ENCODE results near the gene SYNE2. TPM values are rescaled to one million over a fixed set of nuclear protein-coding genes. Genes with fewer than 3 reads are reported as not detected.
"Not testable (repeated sequence)": the region's sequence is repeated elsewhere in the genome, so short reads cannot be mapped to it uniquely, and the experiment has no call there.

Gene SYNE2
- total RNA-seq, 1 donor from 2014 or later: 145 TPM

DNA sequence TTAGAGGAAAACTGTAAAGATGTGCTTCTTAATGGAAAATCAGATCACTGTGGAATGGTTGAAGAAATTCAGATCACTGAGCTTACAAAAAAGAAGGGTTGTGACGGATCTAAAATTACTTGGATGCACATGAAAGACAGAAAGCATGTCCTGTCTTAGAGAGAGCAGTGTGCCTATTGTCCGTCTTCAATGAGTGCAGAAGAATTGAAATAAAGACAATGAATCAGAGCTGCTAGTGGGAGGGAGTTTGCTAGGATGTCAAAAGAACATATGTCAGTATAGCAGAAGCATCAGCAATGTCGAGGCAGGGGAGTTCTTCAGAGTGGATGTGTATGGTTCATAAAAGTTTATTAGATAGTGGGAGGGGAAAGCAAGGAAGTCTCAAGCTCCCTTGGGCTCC lies 172.7 kb downstream of the SYNE2 start:
- no peaks in the 10 kb centered on the region for H3K4me1 ChIP-seq
- H3K27me3 ChIP-seq: no peaks in the 10 kb centered on the region
- no peaks in the 10 kb centered on the region for H3K9me3 ChIP-seq
- TF ChIP-seq, protein P1, sequence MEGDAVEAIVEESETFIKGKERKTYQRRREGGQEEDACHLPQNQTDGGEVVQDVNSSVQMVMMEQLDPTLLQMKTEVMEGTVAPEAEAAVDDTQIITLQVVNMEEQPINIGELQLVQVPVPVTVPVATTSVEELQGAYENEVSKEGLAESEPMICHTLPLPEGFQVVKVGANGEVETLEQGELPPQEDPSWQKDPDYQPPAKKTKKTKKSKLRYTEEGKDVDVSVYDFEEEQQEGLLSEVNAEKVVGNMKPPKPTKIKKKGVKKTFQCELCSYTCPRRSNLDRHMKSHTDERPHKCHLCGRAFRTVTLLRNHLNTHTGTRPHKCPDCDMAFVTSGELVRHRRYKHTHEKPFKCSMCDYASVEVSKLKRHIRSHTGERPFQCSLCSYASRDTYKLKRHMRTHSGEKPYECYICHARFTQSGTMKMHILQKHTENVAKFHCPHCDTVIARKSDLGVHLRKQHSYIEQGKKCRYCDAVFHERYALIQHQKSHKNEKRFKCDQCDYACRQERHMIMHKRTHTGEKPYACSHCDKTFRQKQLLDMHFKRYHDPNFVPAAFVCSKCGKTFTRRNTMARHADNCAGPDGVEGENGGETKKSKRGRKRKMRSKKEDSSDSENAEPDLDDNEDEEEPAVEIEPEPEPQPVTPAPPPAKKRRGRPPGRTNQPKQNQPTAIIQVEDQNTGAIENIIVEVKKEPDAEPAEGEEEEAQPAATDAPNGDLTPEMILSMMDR (IDR thresholded peaks at IDR 0.05): no peak
- TF ChIP-seq POLR2A (IDR thresholded peaks at IDR 0.05) (no peak), POLR2AphosphoS5 (IDR thresholded peaks at IDR 0.05; ENCODE audit: insufficient read depth in 1 of 2, low read depth in 1 of 2) (no peak)
- intact Hi-C loops (cut with DNase I): no loop called here
- H3K27ac ChIP-seq: no peak overlapping the region
- no peak for DNase-seq (ENCODE audit: extremely low spot score in 2 of 2)
- H3K36me3 ChIP-seq: peaks cover 0 to 53% of the 10 kb centered on the region in 2 donors
- no peak overlapping the region for H3K4me3 ChIP-seq

DNA sequence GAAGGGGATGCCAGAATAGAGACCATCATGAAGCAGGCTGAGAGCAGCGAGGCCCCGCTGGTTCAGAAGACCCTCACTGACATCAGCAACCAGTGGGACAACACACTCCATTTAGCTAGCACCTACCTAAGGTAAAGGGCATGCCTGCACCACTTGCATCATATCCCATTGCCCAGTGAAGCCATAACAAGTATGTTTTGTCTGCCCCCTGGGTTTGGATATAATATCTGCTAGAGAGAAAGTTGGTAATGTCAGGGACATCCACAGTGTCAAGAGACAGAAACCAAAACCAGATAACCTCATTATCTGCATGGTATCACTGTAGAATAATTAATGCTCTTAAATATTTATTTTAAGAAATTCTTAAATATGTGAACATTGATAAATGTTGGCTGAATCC lies 173.8 kb downstream of the SYNE2 start:
- Histone ChIP-seq H3K27ac (no peak overlapping the region), H3K27me3 (no peaks in the 10 kb centered on the region), H3K36me3 (peaks cover 0 to 64% of the 10 kb centered on the region in 2 donors), H3K9me3 (no peaks in the 10 kb centered on the region), H3K4me3 (no peak overlapping the region), H3K4me1 (no peaks in the 10 kb centered on the region)
- intact Hi-C loops (cut with DNase I): no loop called here
- no peak for DNase-seq (ENCODE audit: extremely low spot score in 2 of 2)
- TF ChIP-seq, protein P1 (IDR thresholded peaks at IDR 0.05): no peak
- no peak for TF ChIP-seq POLR2AphosphoS5 (IDR thresholded peaks at IDR 0.05; ENCODE audit: insufficient read depth in 1 of 2, low read depth in 1 of 2)
- TF ChIP-seq POLR2A (IDR thresholded peaks at IDR 0.05): no peak

DNA sequence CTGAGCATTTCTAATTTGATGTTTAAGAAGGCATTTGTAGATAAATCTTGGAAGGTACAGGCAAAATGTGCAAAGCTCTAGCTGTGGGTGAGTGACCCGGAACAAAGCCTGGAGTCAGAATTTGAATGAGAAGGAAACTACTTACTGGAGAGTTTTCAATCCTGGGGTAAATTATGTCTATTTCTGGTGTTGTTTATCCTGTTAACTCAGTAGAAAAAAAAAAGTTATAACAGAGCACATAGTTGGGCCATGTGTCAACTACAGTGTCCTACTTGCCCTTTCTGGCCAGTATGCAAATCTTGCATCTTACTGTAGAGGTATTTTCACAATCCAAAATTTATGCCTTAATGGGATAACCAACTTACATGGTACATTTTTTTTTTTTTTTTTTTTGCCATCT lies 182.3 kb downstream of the SYNE2 start:
- H3K27me3 ChIP-seq: no peaks in the 10 kb centered on the region
- intact Hi-C loops (cut with DNase I): no loop called here
- no peaks in the 10 kb centered on the region for H3K4me1 ChIP-seq
- TF ChIP-seq POLR2A (IDR thresholded peaks at IDR 0.05): no peak
- TF ChIP-seq POLR2AphosphoS5 (IDR thresholded peaks at IDR 0.05; ENCODE audit: insufficient read depth in 1 of 2, low read depth in 1 of 2): no peak
- TF ChIP-seq, protein P1 (IDR thresholded peaks at IDR 0.05): no peak
- no peak overlapping the region for H3K27ac ChIP-seq
- peaks cover 0 to 25% of the 10 kb centered on the region in 2 donors for H3K36me3 ChIP-seq
- H3K4me3 ChIP-seq: no peak overlapping the region
- no peak for DNase-seq (ENCODE audit: extremely low spot score in 2 of 2)
- H3K9me3 ChIP-seq: no peaks in the 10 kb centered on the region

DNA sequence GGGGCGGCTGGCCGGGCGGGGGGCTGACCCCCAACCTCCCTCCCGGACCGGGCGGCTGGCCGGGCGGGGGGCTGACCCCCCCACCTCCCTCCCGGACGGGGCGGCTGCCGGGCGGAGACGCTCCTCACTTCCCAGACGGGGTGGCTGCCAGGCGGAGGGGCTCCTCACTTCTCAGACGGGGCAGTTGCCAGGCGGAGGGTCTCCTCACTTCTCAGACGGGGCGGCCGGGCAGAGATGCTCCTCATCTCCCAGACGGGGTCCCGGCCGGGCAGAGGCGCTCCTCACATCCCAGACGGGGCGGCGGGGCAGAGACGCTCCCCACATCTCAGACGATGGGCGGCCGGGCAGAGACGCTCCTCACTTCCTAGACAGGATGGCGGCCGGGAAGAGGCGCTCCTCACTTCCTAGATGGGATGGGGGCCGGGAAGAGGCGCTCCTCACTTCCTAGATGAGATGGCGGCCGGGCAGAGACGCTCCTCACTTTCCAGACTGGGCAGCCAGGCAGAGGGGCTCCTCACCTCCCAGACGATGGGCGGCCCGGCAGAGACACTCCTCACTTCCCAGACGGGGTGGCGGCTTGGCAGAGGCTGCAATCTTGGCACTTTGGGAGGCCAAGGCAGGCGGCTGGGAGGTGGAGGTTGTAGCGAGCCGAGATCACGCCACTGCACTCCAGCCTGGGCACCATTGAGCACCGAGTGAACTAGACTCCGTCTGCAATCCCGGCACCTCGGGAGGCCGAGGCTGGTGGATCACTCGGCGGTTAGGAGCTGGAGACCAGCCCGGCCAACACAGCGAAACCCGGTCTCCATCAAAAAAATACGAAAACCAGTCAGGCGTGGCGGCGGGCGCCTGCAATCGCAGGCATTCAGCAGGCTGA lies 185.3 kb downstream of the SYNE2 start:
- H3K36me3 ChIP-seq; H3K27me3 ChIP-seq; intact Hi-C loops (cut with DNase I); DNase-seq (ENCODE audit: extremely low spot score in 2 of 2); H3K4me1 ChIP-seq; H3K9me3 ChIP-seq; H3K27ac ChIP-seq; H3K4me3 ChIP-seq: not testable (repeated sequence)

DNA sequence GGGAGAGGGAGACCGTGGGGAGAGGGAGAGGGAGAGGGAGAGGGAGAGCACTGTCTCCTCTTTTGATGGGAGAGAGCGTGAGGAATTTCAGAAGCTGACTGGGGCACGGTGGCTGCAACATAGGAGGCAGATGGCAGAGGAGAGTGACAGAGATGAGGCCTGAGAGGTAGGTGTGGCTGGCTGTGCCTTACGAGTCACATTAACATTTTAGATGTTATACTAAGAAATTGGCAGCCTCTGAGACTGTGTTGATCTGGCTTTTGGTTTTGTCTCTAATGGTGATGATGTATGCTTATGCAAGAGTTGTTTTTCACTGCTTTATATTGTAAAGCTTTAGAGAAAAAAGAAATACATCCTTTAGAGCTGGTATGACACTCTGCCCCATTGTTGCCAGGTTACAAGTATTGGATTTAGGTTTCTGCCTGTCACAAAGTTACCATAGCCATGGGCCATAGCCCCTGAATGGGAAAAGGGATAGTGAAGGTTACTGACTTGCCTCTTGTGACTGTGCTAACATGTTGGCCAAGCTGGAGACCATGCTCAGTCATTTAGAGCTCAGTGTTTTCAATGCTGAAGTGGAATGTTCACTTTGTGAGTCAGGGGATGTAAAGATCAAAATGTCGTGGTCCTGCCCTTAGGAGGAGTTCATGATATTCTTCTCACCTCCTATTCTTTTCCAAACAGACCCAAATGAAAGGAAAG lies 186.2 kb downstream of the SYNE2 start:
- no peaks in the 10 kb centered on the region for H3K4me1 ChIP-seq
- H3K4me3 ChIP-seq: no peak overlapping the region
- no peaks in the 10 kb centered on the region for H3K36me3 ChIP-seq
- H3K27ac ChIP-seq: no peak overlapping the region
- no peak for DNase-seq (ENCODE audit: extremely low spot score in 2 of 2)
- intact Hi-C loops (cut with DNase I): no loop called here
- TF ChIP-seq, protein P1 (IDR thresholded peaks at IDR 0.05): no peak
- TF ChIP-seq POLR2AphosphoS5 (IDR thresholded peaks at IDR 0.05; ENCODE audit: insufficient read depth in 1 of 2, low read depth in 1 of 2): no peak
- no peak for TF ChIP-seq POLR2A (IDR thresholded peaks at IDR 0.05)
- H3K9me3 ChIP-seq: no peaks in the 10 kb centered on the region
- no peaks in the 10 kb centered on the region for H3K27me3 ChIP-seq

Measured in vagina (tissue), 2 donors.